ENCODE measurements around the gene SLC35C1. TPM values are rescaled to one million over a fixed set of nuclear protein-coding genes. Genes with fewer than 3 reads are reported as not detected.

Gene SLC35C1
- total RNA-seq, 1 donor from 2014 or later = 31.9 TPM

GRCh38 chr11:45801723-45802315 lies 3.1 kb upstream of the SLC35C1 start:
- no peaks in the 10 kb centered on the region for H3K27me3 Mint-ChIP-seq (ENCODE audit: low read depth)
- H3K36me3 Mint-ChIP-seq (ENCODE audit: low read depth) = no peaks in the 10 kb centered on the region
- no peak overlapping the region for H3K4me3 Mint-ChIP-seq (ENCODE audit: unreplicated experiment)
- no peaks in the 10 kb centered on the region for H3K9me3 Mint-ChIP-seq (ENCODE audit: low read depth)
- peaks cover 28% of the 10 kb centered on the region for H3K4me1 Mint-ChIP-seq (ENCODE audit: low read depth)
- H3K27ac Mint-ChIP-seq (ENCODE audit: unreplicated experiment) = no peak overlapping the region
- DNase-seq (ENCODE audit: low spot score) = no peak
- TF ChIP-seq, protein P1, sequence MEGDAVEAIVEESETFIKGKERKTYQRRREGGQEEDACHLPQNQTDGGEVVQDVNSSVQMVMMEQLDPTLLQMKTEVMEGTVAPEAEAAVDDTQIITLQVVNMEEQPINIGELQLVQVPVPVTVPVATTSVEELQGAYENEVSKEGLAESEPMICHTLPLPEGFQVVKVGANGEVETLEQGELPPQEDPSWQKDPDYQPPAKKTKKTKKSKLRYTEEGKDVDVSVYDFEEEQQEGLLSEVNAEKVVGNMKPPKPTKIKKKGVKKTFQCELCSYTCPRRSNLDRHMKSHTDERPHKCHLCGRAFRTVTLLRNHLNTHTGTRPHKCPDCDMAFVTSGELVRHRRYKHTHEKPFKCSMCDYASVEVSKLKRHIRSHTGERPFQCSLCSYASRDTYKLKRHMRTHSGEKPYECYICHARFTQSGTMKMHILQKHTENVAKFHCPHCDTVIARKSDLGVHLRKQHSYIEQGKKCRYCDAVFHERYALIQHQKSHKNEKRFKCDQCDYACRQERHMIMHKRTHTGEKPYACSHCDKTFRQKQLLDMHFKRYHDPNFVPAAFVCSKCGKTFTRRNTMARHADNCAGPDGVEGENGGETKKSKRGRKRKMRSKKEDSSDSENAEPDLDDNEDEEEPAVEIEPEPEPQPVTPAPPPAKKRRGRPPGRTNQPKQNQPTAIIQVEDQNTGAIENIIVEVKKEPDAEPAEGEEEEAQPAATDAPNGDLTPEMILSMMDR (IDR thresholded peaks at IDR 0.05) = no peak

GRCh38 chr11:45802531-45803317 lies 2.2 kb upstream of the SLC35C1 start:
- Mint-ChIP-seq H3K4me3 (ENCODE audit: unreplicated experiment) (no peak overlapping the region), H3K4me1 (ENCODE audit: low read depth) (peaks cover 37% of the 10 kb centered on the region), H3K27me3 (ENCODE audit: low read depth) (no peaks in the 10 kb centered on the region), H3K27ac (ENCODE audit: unreplicated experiment) (no peak overlapping the region), H3K36me3 (ENCODE audit: low read depth) (no peaks in the 10 kb centered on the region), H3K9me3 (ENCODE audit: low read depth) (no peaks in the 10 kb centered on the region)
- DNase-seq (ENCODE audit: low spot score) = no peak
- TF ChIP-seq, protein P1 (IDR thresholded peaks at IDR 0.05) = no peak

DNA sequence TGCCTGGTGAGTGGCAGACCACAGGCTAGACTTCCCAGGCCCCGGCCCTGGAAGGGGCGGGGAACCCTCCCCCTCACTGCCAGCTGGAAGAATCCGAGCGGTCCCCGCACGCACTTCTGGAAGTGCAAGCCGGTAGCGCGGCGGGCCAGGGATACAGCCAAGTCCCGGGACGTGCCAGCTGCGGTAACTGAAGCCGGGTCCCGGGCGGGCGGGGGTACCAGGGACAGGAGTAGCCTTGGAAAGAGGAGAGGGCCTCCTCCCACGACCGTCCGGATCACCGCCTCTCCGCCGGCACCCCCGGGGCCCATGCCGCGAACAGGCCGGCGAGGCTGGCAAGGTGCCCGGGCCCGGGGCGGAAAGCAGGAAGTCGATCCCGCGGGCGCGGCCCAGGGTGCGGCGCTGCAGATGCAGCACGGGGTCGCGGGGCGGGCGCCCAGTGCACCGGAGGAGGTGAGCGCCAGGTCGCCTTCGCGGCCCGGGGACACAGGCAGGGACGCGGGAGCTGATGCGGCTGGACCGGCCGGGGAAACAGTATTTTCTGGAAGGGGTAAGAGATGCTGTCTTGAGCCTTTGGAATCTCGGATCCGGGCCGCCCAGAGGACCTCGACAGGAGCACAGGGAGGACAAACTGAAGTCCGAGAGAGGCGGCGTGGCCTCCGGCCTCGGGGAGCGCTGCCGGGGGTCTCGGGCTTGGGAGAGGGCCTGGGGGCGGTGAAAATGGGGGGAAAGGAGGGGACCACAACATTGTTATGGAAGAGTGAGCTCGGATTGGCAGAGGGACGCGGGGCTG lies 783 bp upstream of the SLC35C1 start:
- H3K27me3 Mint-ChIP-seq (ENCODE audit: low read depth) = no peaks in the 10 kb centered on the region
- peak; percentile 95 for DNase-seq (ENCODE audit: low spot score)
- peaks cover 4% of the 10 kb centered on the region for H3K36me3 Mint-ChIP-seq (ENCODE audit: low read depth)
- peak overlapping the region; percentile 96 for H3K4me3 Mint-ChIP-seq (ENCODE audit: unreplicated experiment)
- peak overlapping the region; percentile 94 for H3K27ac Mint-ChIP-seq (ENCODE audit: unreplicated experiment)
- H3K9me3 Mint-ChIP-seq (ENCODE audit: low read depth) = no peaks in the 10 kb centered on the region
- TF ChIP-seq, protein P1 (IDR thresholded peaks at IDR 0.05) = no peak
- peaks cover 49% of the 10 kb centered on the region for H3K4me1 Mint-ChIP-seq (ENCODE audit: low read depth)

- no peaks in the 10 kb centered on the region for H3K27me3 Mint-ChIP-seq (ENCODE audit: low read depth)
- H3K4me1 Mint-ChIP-seq (ENCODE audit: low read depth) = peaks cover 53% of the 10 kb centered on the region
Observed at GRCh38 chr11:45805305-45806071, 539 bp downstream of the SLC35C1 start.

More at GRCh38 chr11:45805305-45806071, 539 bp downstream of the SLC35C1 start:
- TF ChIP-seq, protein P1 (IDR thresholded peaks at IDR 0.05) = no peak
- no peak for DNase-seq (ENCODE audit: low spot score)
- Mint-ChIP-seq H3K36me3 (ENCODE audit: low read depth) (peaks cover 10% of the 10 kb centered on the region), H3K9me3 (ENCODE audit: low read depth) (no peaks in the 10 kb centered on the region), H3K27ac (ENCODE audit: unreplicated experiment) (peak overlapping the region; percentile 94), H3K4me3 (ENCODE audit: unreplicated experiment) (peak overlapping the region; percentile 96)

All from chondrocyte (in vitro differentiated cells).